Testis (tissue), 5 donors: ENCODE measurements around the gene RAMP1. TPM values are rescaled to one million over a fixed set of nuclear protein-coding genes. Genes with fewer than 3 reads are reported as not detected.

Source experiments
- DNase-seq: peaks from one replicate; pipeline ENCODE4 v3.0.0-alpha.2; 2019
- H3K27ac ChIP-seq, 2 donors: fragments of 200-600 bp; sonication (generic); one replicate each; pipeline ENCODE4 v1.5.1; 2019
- H3K27me3 ChIP-seq: fragments of 200-600 bp; sonication (generic); one replicate; pipeline ENCODE4 v1.5.1; 2019
- H3K36me3 ChIP-seq: fragments of 200-600 bp; sonication (generic); one replicate; pipeline ENCODE4 v1.5.1; 2017; ENCODE audit warnings: low read depth; ENCODE audit errors: missing control alignments
- H3K4me1 ChIP-seq: fragments of 200-600 bp; sonication (generic); one replicate; pipeline ENCODE4 v1.5.1; 2019
- H3K4me3 ChIP-seq, 2 donors: fragments of 200-600 bp; sonication (generic); one replicate each; pipeline ENCODE4 v1.5.1; 2017 to 2019
- H3K9me3 ChIP-seq: fragments of 200-600 bp; sonication (generic); one replicate; pipeline ENCODE4 v1.5.1; 2017
- CTCF ChIP-seq, 3 experiments: fragments of 450-650 bp in 2 of 3; fragments of 200-600 bp in 1 of 3; sonication (generic) in 1 of 3; IDR thresholded peaks; one replicate each; pipeline ENCODE4 v1.5.1; 2016 to 2019; ENCODE audit warnings: antibody characterized with exemption in 3 of 3, mild to moderate bottlenecking in 2 of 3, moderate library complexity in 1 of 3
- POLR2A ChIP-seq: fragments of 450-650 bp; IDR thresholded peaks from one replicate; pipeline ENCODE4 v1.6.1; 2017; ENCODE audit warnings: antibody characterized with exemption, mild to moderate bottlenecking, moderate library complexity
- whole genome bisulfite sequencing, 2 donors: methylation state at CpG; one replicate each; pipeline ENCODE4 v1.1.5; 2018; 5-methylcytosine and 5-hydroxymethylcytosine counted together
- intact Hi-C: fragments of 100-400 bp; cut with DNase I; formaldehyde crosslinking; loops from one replicate; pipeline ENCODE4 v1.15.1; 2023; ENCODE audit warnings: low total_unique reads
- long read RNA-seq, 2 donors: transcript quantifications; one replicate each; lab custom pipeline, GENCODE V29; 2026
- polyA plus RNA-seq: library from polyadenylated mRNA; stranded (reverse); fragments of 350-450 nt; fragmentation: Illumina TruSeq; extraction: RNeasy Lipid Tissue Mini Kit (QIAGEN cat#74804); gene quantifications from one replicate; pipeline ENCODE4 v1.2.3, GENCODE V29; 2014; ENCODE audit warnings: low read depth, low replicate concordance; ENCODE audit not compliant: insufficient read depth
- total RNA-seq, 2 donors: library from RNA; depleted of rRNA; stranded (reverse); fragments of >200 nt; gene quantifications; one replicate each; pipeline ENCODE4 v1.2.3, GENCODE V29; 2016

The RAMP1 gene
- total RNA-seq, result 10 to 100 TPM in 1 of 2 donors, 1 to 10 TPM in 1; 8.9 to 14.3 TPM
- polyA plus RNA-seq, result 13.9 TPM
- long read RNA-seq, donor 1, partial matches to known transcripts, result 0 of 5 reads
- long read RNA-seq, donor 1, other reads (novel, unspliced or antisense), result 0 of 5 reads
- long read RNA-seq, donor 2, partial matches to known transcripts, result 0 of 1 reads
- long read RNA-seq, donor 2, other reads (novel, unspliced or antisense), result 0 of 1 reads

GRCh38 chr2:237859533-237860272 is at the start of gene RAMP1:
Gene RAMP1, plus strand, starts transcription at chr2:237859623. Its CDS starts 53 bp downstream, at chr2:237859676.
- Histone ChIP-seq H3K4me1 (peaks cover 11% of the 10 kb centered on the region), H3K4me3 (peak within 1 kb of the TSS; percentile 42 to 60), H3K27ac (no peak within 1 kb of the TSS), H3K36me3 (no peaks in the 10 kb centered on the region), H3K9me3 (no peaks in the 10 kb centered on the region), H3K27me3 (no peaks in the 10 kb centered on the region)
- peak; percentile 29 for DNase-seq
- TF ChIP-seq POLR2A (no peak), CTCF (IDR thresholded peaks at IDR 0.05) (no peak)
- 4 to 5% methylated on average over 12 to 43 of the region's 79 CpGs for WGBS, 2 donors
- intact Hi-C loops, result no loop called here

- Histone ChIP-seq H3K9me3 (no peaks in the 10 kb centered on the region), H3K4me1 (no peaks in the 10 kb centered on the region), H3K27me3 (no peaks in the 10 kb centered on the region), H3K27ac (no peak overlapping the region), H3K36me3 (no peaks in the 10 kb centered on the region), H3K4me3 (no peak overlapping the region)
- TF ChIP-seq POLR2A (no peak), CTCF (IDR thresholded peaks at IDR 0.05) (no peak)
- intact Hi-C loops, result no loop called here
- 85 to 90% methylated on average over 1 of the region's 1 CpG for WGBS, 2 donors
- no peak for DNase-seq
Observed at GRCh38 chr2:237815637-237816036, 43.8 kb upstream of the RAMP1 start.

- DNase-seq, result no peak
- Histone ChIP-seq H3K4me3 (no peak overlapping the region), H3K27ac (no peak overlapping the region), H3K9me3 (no peaks in the 10 kb centered on the region), H3K4me1 (no peaks in the 10 kb centered on the region), H3K27me3 (no peaks in the 10 kb centered on the region), H3K36me3 (no peaks in the 10 kb centered on the region)
- WGBS, 2 donors, result 95 to 100% methylated on average over 1 of the region's 1 CpG
- TF ChIP-seq CTCF (IDR thresholded peaks at IDR 0.05), result no peak
- no peak for TF ChIP-seq POLR2A
- intact Hi-C loops, result no loop called here
Observed at GRCh38 chr2:237816531-237816930, 42.9 kb upstream of the RAMP1 start.

- no peak for TF ChIP-seq CTCF (IDR thresholded peaks at IDR 0.05)
- no peak for TF ChIP-seq POLR2A
- Histone ChIP-seq H3K4me3 (no peak overlapping the region), H3K4me1 (no peaks in the 10 kb centered on the region), H3K27me3 (no peaks in the 10 kb centered on the region), H3K27ac (no peak overlapping the region), H3K9me3 (no peaks in the 10 kb centered on the region), H3K36me3 (no peaks in the 10 kb centered on the region)
- WGBS, 2 donors, result 59 to 75% methylated on average over 5 of the region's 5 CpGs
- no peak for DNase-seq
- intact Hi-C loops, result no loop called here
Observed at GRCh38 chr2:237818066-237818473, 41.4 kb upstream of the RAMP1 start.
